ENCODE results near the gene TACSTD2.

GRCh38 chr1:58543260-58543659 is 33.8 kb downstream of the TACSTD2 start:
- TF ChIP-seq RAD21 (IDR thresholded peaks at IDR 0.05; ENCODE audit: low read length) (no peak), MXI1 (IDR thresholded peaks at IDR 0.05; ENCODE audit: borderline replicate concordance, low read depth, low read length) (no peak), NFE2L2 (IDR thresholded peaks at IDR 0.05; ENCODE audit: low read depth, low read length) (no peak), CTCF (conservative IDR thresholded peaks at IDR 0.05; ENCODE audit: low read depth, low read length) (no peak), MAFK (IDR thresholded peaks at IDR 0.05; ENCODE audit: low read depth, low read length) (no peak), CHD1 (IDR thresholded peaks at IDR 0.05; ENCODE audit: low read depth, low read length) (no peak), POLR2A (IDR thresholded peaks at IDR 0.05; ENCODE audit: low read depth, low read length) (no peak), CEBPB (IDR thresholded peaks at IDR 0.05; ENCODE audit: low read depth, low read length) (no peak), SMC3 (IDR thresholded peaks at IDR 0.05; ENCODE audit: low read depth, low read length) (no peak), RCOR1 (IDR thresholded peaks at IDR 0.05; ENCODE audit: insufficient replicate concordance, low read length) (no peak), RFX5 (IDR thresholded peaks at IDR 0.05; ENCODE audit: low read depth, low read length) (no peak)

Data from IMR-90 (cell line).